GM18909 (cell line): ENCODE measurements around the gene MYL5.
"Not testable (repeated sequence)": the region's sequence is repeated elsewhere in the genome, so short reads cannot be mapped to it uniquely, and the experiment has no call there.

ENCODE experiments used
- ATAC-seq: cut with Tn5 transposase; IDR thresholded peaks from one replicate; pipeline ENCODE4 v1.9.1; 2021; ENCODE audit warnings: mild to moderate bottlenecking; ENCODE audit not compliant: unreplicated experiment, poor library complexity

The MYL5 gene

GRCh38 chr4:704198-704891 lies 30.0 kb downstream of the MYL5 start:
- ATAC-seq: no peak

- no peak for ATAC-seq
Measured at GRCh38 chr4:704971-705277, 30.6 kb downstream of the MYL5 start.

- peak; percentile 92 for ATAC-seq
Measured at GRCh38 chr4:705278-706082, 31.1 kb downstream of the MYL5 start, which contains the start of gene PCGF3. TSS of gene PCGF3 (plus strand) at chr4:705832. CDS start at chr4:733681, 27,849 bp downstream.

- ATAC-seq: not testable (repeated sequence)
Measured at GRCh38 chr4:706083-706633, 31.8 kb downstream of the MYL5 start.

GRCh38 chr4:706834-707598 lies 32.7 kb downstream of the MYL5 start:
- ATAC-seq: no peak

- no peak for ATAC-seq
Measured at GRCh38 chr4:707929-708630, 33.7 kb downstream of the MYL5 start.

GRCh38 chr4:708631-708933 lies 34.2 kb downstream of the MYL5 start:
- ATAC-seq: no peak

- no peak for ATAC-seq
Measured at GRCh38 chr4:709348-709747, 35.0 kb downstream of the MYL5 start.

- no peak for ATAC-seq
Measured at GRCh38 chr4:710116-710515, 35.8 kb downstream of the MYL5 start.

GRCh38 chr4:710916-711315 lies 36.6 kb downstream of the MYL5 start:
- ATAC-seq: no peak

GRCh38 chr4:712093-712492 lies 37.8 kb downstream of the MYL5 start:
- no peak for ATAC-seq

- no peak for ATAC-seq
Measured at GRCh38 chr4:712916-713632, 38.7 kb downstream of the MYL5 start.

- ATAC-seq: no peak
Measured at GRCh38 chr4:714087-714486, 39.7 kb downstream of the MYL5 start.

- ATAC-seq: no peak
Measured at GRCh38 chr4:717601-718320, 43.4 kb downstream of the MYL5 start.

GRCh38 chr4:718460-718859 lies 44.1 kb downstream of the MYL5 start:
- no peak for ATAC-seq

- ATAC-seq: no peak
Measured at GRCh38 chr4:720111-720860, 45.9 kb downstream of the MYL5 start.

- no peak for ATAC-seq
Measured at GRCh38 chr4:721261-722168, 47.2 kb downstream of the MYL5 start.
